ENCODE measurements around the gene NARF.

- TF ChIP-seq TAF1 (IDR thresholded peaks at IDR 0.05; ENCODE audit: low read depth, low read length) (no peak), POLR2A (IDR thresholded peaks at IDR 0.05; ENCODE audit: low read depth, low read length) (no peak)
These were observed 72.9 kb downstream of the NARF start for GRCh38 chr17:82531431-82531881.

Measured in GM12891 (cell line).